PC-3 (cell line): ENCODE results near the gene KIF20A. TPM values are rescaled to one million over a fixed set of nuclear protein-coding genes. Genes with fewer than 3 reads are reported as not detected.

Experiments used
- ATAC-seq: fragments of 200-7000 bp; cut with Tn5 transposase; 2 replicates; pipeline ENCODE4 v1.9.1; 2020; ENCODE audit warnings: mild to moderate bottlenecking, moderate library complexity
- BruUV-seq: library from RNA; stranded (reverse); fragments of 400-500 nt; replicated peaks from 2 replicates; lab custom pipeline; 2021; lab: Mats Ljungman, UMichigan
- CTCF ChIA-PET: fragments of 300-600 bp; sonication (Branson Sonifier 250); formaldehyde crosslinking; loops from one replicate; lab custom pipeline; 2022; ENCODE audit warnings: antibody characterized with exemption; lab: Charles Lee
- POLR2A ChIA-PET: fragments of 300-600 bp; sonication (Branson Sonifier 250); formaldehyde crosslinking; loops from one replicate; lab custom pipeline; 2022; ENCODE audit warnings: antibody characterized with exemption; ENCODE audit not compliant: unreplicated experiment; lab: Charles Lee
- DNase-seq: peaks from one replicate; pipeline ENCODE4 v3.0.0-alpha.2; 2015
- H2AFZ ChIP-seq: fragments of 300-600 bp; sonication (generic); 2 replicates; pipeline ENCODE4 v1.6.0; 2016; ENCODE audit warnings: antibody characterized with exemption, low read length
- H3F3A ChIP-seq: fragments of 300-600 bp; sonication (generic); one replicate; pipeline ENCODE4 v1.6.0; 2017; ENCODE audit warnings: antibody characterized with exemption, low read length, control low read depth, mild to moderate bottlenecking; ENCODE audit not compliant: unreplicated experiment
- H3K27ac ChIP-seq: fragments of 300-600 bp; sonication (generic); 2 replicates; pipeline ENCODE4 v1.5.1; 2016; ENCODE audit warnings: mild to moderate bottlenecking, low read length
- H3K27me3 ChIP-seq: fragments of 300-600 bp; sonication (generic); 2 replicates; pipeline ENCODE4 v1.6.1; 2016; ENCODE audit warnings: low read length, mixed read lengths
- H3K36me3 ChIP-seq: fragments of 300-600 bp; sonication (generic); 2 replicates; pipeline ENCODE4 v1.6.1; 2016; ENCODE audit warnings: low read depth, mixed run types, low read length, mixed read lengths
- H3K4me1 ChIP-seq: fragments of 300-600 bp; sonication (generic); 2 replicates; pipeline ENCODE4 v1.5.1; 2016; ENCODE audit warnings: low read length; ENCODE audit not compliant: insufficient read depth
- H3K4me2 ChIP-seq: fragments of 300-600 bp; sonication (generic); 2 replicates; pipeline ENCODE4 v1.6.0; 2016; ENCODE audit warnings: low read length
- H3K4me3 ChIP-seq: fragments of 300-600 bp; sonication (generic); 2 replicates; pipeline ENCODE4 v1.5.1; 2016; ENCODE audit warnings: mild to moderate bottlenecking, low read length, mixed read lengths
- H3K79me2 ChIP-seq: fragments of 300-600 bp; sonication (generic); 2 replicates; pipeline ENCODE4 v1.6.1; 2017; ENCODE audit warnings: low read length, mixed read lengths
- H3K9ac ChIP-seq: fragments of 300-600 bp; sonication (generic); 2 replicates; pipeline ENCODE4 v1.6.0; 2016; ENCODE audit warnings: mild to moderate bottlenecking, low read length
- H3K9me2 ChIP-seq: fragments of 300-600 bp; sonication (generic); replicated peaks from 2 replicates; pipeline ENCODE4 v1.6.1; 2016; ENCODE audit warnings: mixed run types, low read length, mixed read lengths
- H3K9me3 ChIP-seq: fragments of 300-600 bp; sonication (generic); 2 replicates; pipeline ENCODE4 v1.6.1; 2016; ENCODE audit warnings: low read length, mixed read lengths
- H4K20me1 ChIP-seq: fragments of 300-600 bp; sonication (generic); 2 replicates; pipeline ENCODE4 v1.6.1; 2016; ENCODE audit warnings: low read length, mixed read lengths
- CTCF ChIP-seq: fragments of 300-600 bp; sonication (generic); conservative IDR thresholded peaks from 2 replicates; pipeline ENCODE4 v1.5.1; 2017; ENCODE audit warnings: antibody characterized with exemption, low read depth, mild to moderate bottlenecking, low read length
- EZH2 ChIP-seq: fragments of 300-600 bp; sonication (generic); IDR thresholded peaks from one replicate; pipeline ENCODE4 v1.6.1; 2017; ENCODE audit warnings: antibody characterized with exemption, mild to moderate bottlenecking, low read length; ENCODE audit not compliant: unreplicated experiment
- EZH2phosphoT487 ChIP-seq: fragments of 300-600 bp; sonication (generic); IDR thresholded peaks from 2 replicates; pipeline ENCODE4 v1.6.1; 2018; ENCODE audit warnings: mild to moderate bottlenecking, antibody characterized with exemption, low read length, borderline replicate concordance
- intact Hi-C: fragments of 100-400 bp; cut with micrococcal nuclease; formaldehyde crosslinking; loops from 2 replicates; pipeline ENCODE4 v1.9.0; 2023
- total RNA-seq: library from RNA; depleted of rRNA; stranded (reverse); fragments of >200 nt; gene quantifications from 2 replicates; pipeline ENCODE4 v1.2.3, GENCODE V29; 2014; rRNA removed

Gene KIF20A
- total RNA-seq, 1 experiment from 2014 or later, result 55.5 TPM

- Histone ChIP-seq H2AFZ (no peak overlapping the region), H3K79me2 (no peaks in the 10 kb centered on the region), H3F3A (no peaks in the 10 kb centered on the region), H3K9me3 (no peaks in the 10 kb centered on the region), H3K27me3 (no peaks in the 10 kb centered on the region), H3K9me2 (no peaks in the 10 kb centered on the region), H3K9ac (no peak overlapping the region), H3K4me3 (no peak overlapping the region), H3K4me1 (no peaks in the 10 kb centered on the region), H4K20me1 (no peaks in the 10 kb centered on the region), H3K27ac (no peak overlapping the region), H3K36me3 (no peaks in the 10 kb centered on the region), H3K4me2 (no peak overlapping the region)
- ChIA-PET POLR2A (no interaction called here), CTCF (no interaction called here)
- no TSS peak for BruUV-seq
- TF ChIP-seq EZH2, result no peak
- no peak for TF ChIP-seq EZH2phosphoT487
- no peak for TF ChIP-seq CTCF
- DNase-seq, result no peak
- intact Hi-C loops, result no loop called here
- no peak for ATAC-seq
Observed at GRCh38 chr5:138233280-138233679, 54.4 kb downstream of the KIF20A start.

- Histone ChIP-seq H3K79me2 (no peaks in the 10 kb centered on the region), H3K4me2 (no peak overlapping the region), H3K4me3 (no peak overlapping the region), H3K9me3 (no peaks in the 10 kb centered on the region), H3K4me1 (no peaks in the 10 kb centered on the region), H2AFZ (no peak overlapping the region), H3K27ac (no peak overlapping the region), H3K27me3 (no peaks in the 10 kb centered on the region), H3F3A (no peaks in the 10 kb centered on the region), H3K9me2 (no peaks in the 10 kb centered on the region), H3K36me3 (no peaks in the 10 kb centered on the region), H3K9ac (no peak overlapping the region), H4K20me1 (no peaks in the 10 kb centered on the region)
- no peak for TF ChIP-seq EZH2phosphoT487
- CTCF ChIA-PET, result no interaction called here
- ATAC-seq, result no peak
- BruUV-seq, result no TSS peak
- DNase-seq, result no peak
- POLR2A ChIA-PET, result interaction anchor here (0.7 kb wide), 1 partner anchor 23 kb away, joined by 5 read pairs; no protein-coding TSS in a partner anchor
- intact Hi-C loops, result no loop called here
Observed at GRCh38 chr5:138234651-138235050, 55.7 kb downstream of the KIF20A start.

Other genes with a start within 250 kb of the KIF20A start
- gene FAM13B, start 146.0 kb upstream of the KIF20A start, total RNA-seq, result 10.5 and 13.0 TPM in 2 replicates
- gene WNT8A, start 95.1 kb upstream of the KIF20A start, total RNA-seq, result not detected in 2 replicates
- 0.40 and 0.44 TPM in 2 replicates for gene NME5, start 39.7 kb upstream of the KIF20A start, total RNA-seq
- gene BRD8, start 482 bp upstream of the KIF20A start, total RNA-seq, result 30.5 and 35.6 TPM in 2 replicates
- 26.1 and 26.7 TPM in 2 replicates for gene CDC23, start 34.2 kb downstream of the KIF20A start, total RNA-seq
- not detected in 2 replicates for gene GFRA3, start 95.5 kb downstream of the KIF20A start, total RNA-seq
- gene CDC25C, start 152.7 kb downstream of the KIF20A start, total RNA-seq, result 13.8 and 14.7 TPM in 2 replicates
- 26.6 and 28.7 TPM in 2 replicates for gene FAM53C, start 159.2 kb downstream of the KIF20A start, total RNA-seq
- 21.7 and 25.6 TPM in 2 replicates for gene KDM3B, start 173.6 kb downstream of the KIF20A start, total RNA-seq